ENCODE results near the gene MPHOSPH6.
"Not testable (repeated sequence)": the region's sequence is repeated elsewhere in the genome, so short reads cannot be mapped to it uniquely, and the experiment has no call there.

MPHOSPH6 gene

DNA sequence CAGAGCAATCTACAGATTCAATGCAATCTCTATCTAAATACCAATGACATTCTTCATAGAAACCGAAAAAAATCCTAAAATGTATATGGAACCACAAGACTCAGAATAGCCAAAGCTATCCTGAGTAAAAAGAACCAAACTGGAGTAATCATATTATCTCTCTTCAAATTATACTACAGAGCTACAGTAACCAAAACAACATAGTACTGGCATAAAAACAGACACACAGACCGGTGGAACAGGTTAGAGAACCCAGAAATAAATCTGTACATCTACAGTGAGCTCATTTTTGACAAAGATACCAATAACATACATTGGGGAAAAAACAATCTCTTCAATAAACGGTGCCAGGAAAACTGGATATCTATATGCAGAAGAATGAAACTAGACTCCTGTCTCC, 45.4 kb downstream of the MPHOSPH6 start:
- DNase-seq (ENCODE audit: extremely low read depth in 1 of 2, low read depth in 1 of 2): no peak

GRCh38 chr16:82119405-82119804, 50.6 kb downstream of the MPHOSPH6 start:
- no peak for DNase-seq (ENCODE audit: extremely low read depth in 1 of 2, low read depth in 1 of 2)

GRCh38 chr16:82118749-82119148, 51.3 kb downstream of the MPHOSPH6 start:
- DNase-seq (ENCODE audit: extremely low read depth in 1 of 2, low read depth in 1 of 2): no peak

DNA sequence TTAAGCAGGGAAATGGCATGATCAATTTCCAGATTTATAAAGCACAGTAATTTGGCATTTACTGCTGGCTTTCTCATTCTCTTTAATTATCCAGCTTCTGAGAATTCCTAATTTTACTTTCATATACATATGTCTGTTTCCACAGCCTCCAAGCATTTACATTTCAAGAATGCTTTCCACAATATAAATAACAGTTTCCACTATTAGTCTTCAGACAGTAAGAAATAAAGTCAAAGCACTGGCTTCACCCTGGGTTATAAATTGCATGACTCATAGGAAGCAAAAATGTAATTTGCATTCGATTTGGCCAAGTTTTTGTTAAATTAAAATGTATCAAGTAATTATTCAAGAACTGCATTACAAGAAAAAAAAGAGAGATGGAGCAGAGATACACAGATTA, 53.5 kb downstream of the MPHOSPH6 start:
- no peak for DNase-seq (ENCODE audit: extremely low read depth in 1 of 2, low read depth in 1 of 2)

- DNase-seq (ENCODE audit: extremely low read depth in 1 of 2, low read depth in 1 of 2): no peak
These were observed 56.3 kb downstream of the MPHOSPH6 start for GRCh38 chr16:82113741-82114140.

GRCh38 chr16:82111944-82112343, 58.1 kb downstream of the MPHOSPH6 start:
- no peak for DNase-seq (ENCODE audit: extremely low read depth in 1 of 2, low read depth in 1 of 2)

GRCh38 chr16:82109266-82109665, 60.8 kb downstream of the MPHOSPH6 start:
- not testable (repeated sequence) for DNase-seq (ENCODE audit: extremely low read depth in 1 of 2, low read depth in 1 of 2)

- DNase-seq (ENCODE audit: extremely low read depth in 1 of 2, low read depth in 1 of 2): no peak
These were observed 61.2 kb downstream of the MPHOSPH6 start for GRCh38 chr16:82108774-82109173.

DNA sequence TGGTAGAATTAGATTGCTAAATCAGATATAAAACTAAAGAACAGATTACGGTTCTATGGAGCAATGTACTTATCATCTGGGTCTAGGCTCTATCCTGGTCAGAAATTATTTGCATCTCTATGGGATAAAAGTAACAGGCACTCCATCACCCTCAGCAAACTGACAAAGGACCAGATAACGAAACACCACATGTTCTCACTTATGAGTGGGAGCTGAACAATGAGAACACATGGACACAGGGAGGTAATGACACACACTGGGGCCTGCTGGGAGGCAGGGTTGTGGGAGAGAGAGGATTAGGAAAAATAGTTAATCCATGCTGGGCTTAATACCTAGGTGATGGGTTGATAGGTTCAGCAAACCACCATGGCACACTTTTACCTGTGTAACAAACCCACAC, 61.9 kb downstream of the MPHOSPH6 start:
- no peak for DNase-seq (ENCODE audit: extremely low read depth in 1 of 2, low read depth in 1 of 2)

DNA sequence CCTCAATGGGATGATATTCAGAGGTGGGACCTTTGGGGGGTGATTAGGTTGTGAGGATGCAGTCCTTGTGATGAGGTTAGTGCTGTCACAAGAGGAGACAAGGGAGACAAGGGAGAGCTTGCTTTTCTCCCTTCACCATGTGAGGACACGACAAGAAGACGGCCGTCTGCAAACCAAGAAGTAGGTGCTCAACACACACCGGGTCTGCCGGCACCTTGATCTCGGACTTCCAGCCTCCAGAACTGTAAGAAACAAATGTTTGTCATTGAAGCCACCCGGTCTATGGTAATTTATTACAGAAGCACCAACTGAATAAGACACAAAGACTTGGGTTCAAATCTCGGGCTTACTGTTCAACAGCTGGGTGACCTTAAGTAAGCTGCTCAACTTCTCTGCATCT, 64.9 kb downstream of the MPHOSPH6 start:
- DNase-seq (ENCODE audit: extremely low read depth in 1 of 2, low read depth in 1 of 2): no peak

Measured in stimulated activated CD8-positive, alpha-beta memory T cell treated with anti-CD3 and anti-CD28 coated beads, Interleukin-7, amount 100 ng/mL, for 48 hours (primary cell).